GM06990 (cell line): ENCODE data around the gene ELOVL1.
A peak's percentile ranks its signal among the peaks of the same experiment; 100 is the strongest.

ENCODE experiments used
- DNase-seq: peaks from one replicate; pipeline ENCODE4 v3.0.0-alpha.2; 2011; ENCODE audit not compliant: insufficient read length; ENCODE audit errors: extremely low read depth
- H3K27me3 ChIP-seq: replicated peaks from 2 replicates; pipeline ENCODE4 v1.6.0; 2011; ENCODE audit warnings: low read length; ENCODE audit not compliant: control insufficient read depth, insufficient read depth
- H3K36me3 ChIP-seq: 2 replicates; pipeline ENCODE4 v1.5.1; 2011; ENCODE audit warnings: low read length; ENCODE audit not compliant: control insufficient read depth, insufficient read depth
- H3K4me3 ChIP-seq: replicated peaks from 2 replicates; pipeline ENCODE4 v1.5.1; 2011; ENCODE audit warnings: low read depth, mild to moderate bottlenecking, control low read depth, low read length
- CTCF ChIP-seq: IDR thresholded peaks from 2 replicates; pipeline ENCODE4 v1.5.1; 2011; ENCODE audit warnings: low read length, control low read depth, mild to moderate bottlenecking, inconsistent platforms; ENCODE audit not compliant: insufficient read depth, poor library complexity, severe bottlenecking

ELOVL1 gene

GRCh38 chr1:43358121-43358745, 9.6 kb downstream of the ELOVL1 start:
- Histone ChIP-seq H3K36me3 (peaks cover 25% of the 10 kb centered on the region), H3K27me3 (no peaks in the 10 kb centered on the region), H3K4me3 (peak overlapping the region; percentile 87)
- peak; percentile 47 for TF ChIP-seq CTCF
- peak; percentile 19 for DNase-seq

GRCh38 chr1:43357251-43357650, 10.6 kb downstream of the ELOVL1 start:
- Histone ChIP-seq H3K27me3 (no peaks in the 10 kb centered on the region), H3K36me3 (peaks cover 19% of the 10 kb centered on the region), H3K4me3 (no peak overlapping the region)
- DNase-seq: no peak
- TF ChIP-seq CTCF: no peak

GRCh38 chr1:43354936-43355335, 12.9 kb downstream of the ELOVL1 start:
- H3K27me3 ChIP-seq: no peaks in the 10 kb centered on the region
- no peak for DNase-seq
- H3K4me3 ChIP-seq: no peak overlapping the region
- no peaks in the 10 kb centered on the region for H3K36me3 ChIP-seq
- TF ChIP-seq CTCF: no peak

- no peak for DNase-seq
- Histone ChIP-seq H3K36me3 (no peaks in the 10 kb centered on the region), H3K27me3 (no peaks in the 10 kb centered on the region), H3K4me3 (no peak overlapping the region)
- no peak for TF ChIP-seq CTCF
Observed at GRCh38 chr1:43354471-43354870, 13.3 kb downstream of the ELOVL1 start.

- no peaks in the 10 kb centered on the region for H3K36me3 ChIP-seq
- no peak for DNase-seq
- H3K27me3 ChIP-seq: no peaks in the 10 kb centered on the region
- no peak for TF ChIP-seq CTCF
- H3K4me3 ChIP-seq: no peak overlapping the region
Observed at GRCh38 chr1:43352881-43353280, 14.9 kb downstream of the ELOVL1 start.

GRCh38 chr1:43352351-43352705, 15.5 kb downstream of the ELOVL1 start:
- H3K4me3 ChIP-seq: no peak overlapping the region
- no peak for TF ChIP-seq CTCF
- H3K36me3 ChIP-seq: no peaks in the 10 kb centered on the region
- no peak for DNase-seq
- H3K27me3 ChIP-seq: no peaks in the 10 kb centered on the region
